CD8-positive, alpha-beta memory T cell (primary cell): ENCODE data around the gene DMAP1. TPM values are rescaled to one million over a fixed set of nuclear protein-coding genes. Genes with fewer than 3 reads are reported as not detected.
A peak's percentile ranks its signal among the peaks of the same experiment; 100 is the strongest.

Source experiments
- CTCF ChIA-PET: fragments of 350-600 bp; sonication (Branson Sonifier 250); formaldehyde crosslinking; loops from one replicate; lab custom pipeline; 2021; ENCODE audit warnings: antibody characterized with exemption; lab: Charles Lee
- POLR2A ChIA-PET: fragments of 350-600 bp; sonication (Branson Sonifier 250); formaldehyde crosslinking; loops from one replicate; lab custom pipeline; 2021; ENCODE audit warnings: antibody characterized with exemption; lab: Charles Lee
- DNase-seq, 5 donors: peaks; one replicate each; pipeline versions ENCODE4 v3.0.0 to v3.0.0-alpha.2; 2020 to 2022; ENCODE audit warnings: mixed read lengths in 1 of 5
- H3K27ac ChIP-seq: one replicate; pipeline ENCODE4 v1.7.0; 2013; ENCODE audit warnings: low read depth, mild to moderate bottlenecking, low read length, moderate library complexity
- H3K27me3 ChIP-seq: 2 replicates; pipeline ENCODE4 v1.7.0; 2013; ENCODE audit warnings: low read length, mild to moderate bottlenecking; ENCODE audit not compliant: insufficient read depth, poor library complexity, severe bottlenecking
- H3K36me3 ChIP-seq: 2 replicates; pipeline ENCODE4 v1.7.0; 2013; ENCODE audit warnings: mild to moderate bottlenecking, low read length, moderate library complexity; ENCODE audit not compliant: insufficient read depth
- H3K4me1 ChIP-seq: 2 replicates; pipeline ENCODE4 v1.7.0; 2013; ENCODE audit warnings: mild to moderate bottlenecking, low read length, moderate library complexity; ENCODE audit not compliant: insufficient read depth
- H3K4me3 ChIP-seq: 2 replicates; pipeline ENCODE4 v1.7.0; 2013; ENCODE audit warnings: mild to moderate bottlenecking, low read length
- H3K9me3 ChIP-seq: 2 replicates; pipeline ENCODE4 v1.7.0; 2013; ENCODE audit warnings: mild to moderate bottlenecking, low read length
- H3K27ac Mint-ChIP-seq, 8 donors: one replicate each; pipeline ENCODE4 v1.8.0; 2020 to 2021; ENCODE audit warnings: mixed read lengths in 8 of 8, mild to moderate bottlenecking in 6 of 8, inconsistent platforms in 3 of 8, moderate library complexity in 3 of 8
- H3K27me3 Mint-ChIP-seq, 2 donors: one replicate each; pipeline ENCODE4 v1.8.0; 2020 to 2021; ENCODE audit warnings: mixed read lengths in 2 of 2, mild to moderate bottlenecking in 1 of 2, moderate library complexity in 1 of 2
- H3K36me3 Mint-ChIP-seq, 3 donors: one replicate each; pipeline ENCODE4 v1.8.0; 2020 to 2021; ENCODE audit warnings: mixed read lengths in 3 of 3, inconsistent platforms in 1 of 3, mild to moderate bottlenecking in 1 of 3
- H3K4me1 Mint-ChIP-seq, 3 donors: one replicate each; pipeline ENCODE4 v1.8.0; 2020 to 2021; ENCODE audit warnings: mixed read lengths in 3 of 3, inconsistent platforms in 1 of 3, mild to moderate bottlenecking in 1 of 3
- H3K4me3 Mint-ChIP-seq, 7 donors: one replicate each; pipeline ENCODE4 v1.8.0; 2020 to 2021; ENCODE audit warnings: mixed read lengths in 7 of 7, mild to moderate bottlenecking in 6 of 7, moderate library complexity in 4 of 7, inconsistent platforms in 2 of 7
- H3K9me3 Mint-ChIP-seq, 5 donors: one replicate each; pipeline ENCODE4 v1.8.0; 2020 to 2022; ENCODE audit warnings: mixed read lengths in 5 of 5, mild to moderate bottlenecking in 3 of 5, moderate library complexity in 2 of 5, inconsistent platforms in 1 of 5
- polyA plus RNA-seq: library from polyadenylated mRNA; unstranded; fragments of 300-500 nt; fragmentation: Illumina TruSeq; gene quantifications from one replicate; pipeline ENCODE4 v1.2.3, GENCODE V29; 2021
- total RNA-seq, 2 experiments: library from RNA; stranded (reverse); gene quantifications; one replicate each; pipeline ENCODE4 v1.2.3, GENCODE V29; 2021

The DMAP1 gene
- total and polyA plus RNA-seq, 3 experiments from 2014 or later, result 35.0 to 45.5 (median 36.1) TPM

GRCh38 chr1:44240802-44241671 lies 27.8 kb downstream of the DMAP1 start:
- Mint-ChIP-seq H3K4me3 (peak overlapping the region in 1 of 7 donors; percentile 49), H3K4me1 (peaks cover 0 to 14% (median 2%) of the 10 kb centered on the region in 3 donors), H3K27me3 (no peaks in the 10 kb centered on the region), H3K9me3 (no peaks in the 10 kb centered on the region), H3K27ac (peak overlapping the region in 2 of 8 donors; percentile 17 to 32), H3K36me3 (peaks cover 0 to 34% (median 3%) of the 10 kb centered on the region in 3 donors)
- Histone ChIP-seq H3K27me3 (no peaks in the 10 kb centered on the region), H3K4me3 (no peak overlapping the region), H3K27ac (no peak overlapping the region), H3K4me1 (peaks cover 5% of the 10 kb centered on the region), H3K9me3 (no peaks in the 10 kb centered on the region), H3K36me3 (no peaks in the 10 kb centered on the region)
- no peak for DNase-seq
- ChIA-PET CTCF (no interaction called here), POLR2A (no interaction called here)

GRCh38 chr1:44242746-44243145 lies 29.5 kb downstream of the DMAP1 start:
- H3K27ac ChIP-seq, result no peak overlapping the region
- Mint-ChIP-seq H3K4me1 (peaks cover 0 to 14% (median 2%) of the 10 kb centered on the region in 3 donors), H3K4me3 (no peak overlapping the region), H3K27ac (no peak overlapping the region), H3K9me3 (no peaks in the 10 kb centered on the region), H3K36me3 (peaks cover 0 to 46% (median 6%) of the 10 kb centered on the region in 3 donors), H3K27me3 (no peaks in the 10 kb centered on the region)
- DNase-seq, result no peak
- H3K4me1 ChIP-seq, result peaks cover 5% of the 10 kb centered on the region
- POLR2A ChIA-PET, result no interaction called here
- H3K4me3 ChIP-seq, result no peak overlapping the region
- H3K36me3 ChIP-seq, result peaks cover 11% of the 10 kb centered on the region
- CTCF ChIA-PET, result no interaction called here
- H3K27me3 ChIP-seq, result no peaks in the 10 kb centered on the region
- H3K9me3 ChIP-seq, result no peaks in the 10 kb centered on the region

- no peaks in the 10 kb centered on the region for H3K27me3 ChIP-seq
- CTCF ChIA-PET, result no interaction called here
- no peaks in the 10 kb centered on the region for H3K9me3 Mint-ChIP-seq
- no peak overlapping the region for H3K27ac ChIP-seq
- no peaks in the 10 kb centered on the region for H3K4me1 ChIP-seq
- no peaks in the 10 kb centered on the region for H3K9me3 ChIP-seq
- H3K36me3 Mint-ChIP-seq, result peaks cover 0 to 56% (median 6%) of the 10 kb centered on the region in 3 donors
- POLR2A ChIA-PET, result no interaction called here
- H3K27ac Mint-ChIP-seq, result peak overlapping the region in 1 of 8 donors; percentile 28
- H3K4me1 Mint-ChIP-seq, result peaks cover 0 to 8% (median 2%) of the 10 kb centered on the region in 3 donors
- no peak overlapping the region for H3K4me3 Mint-ChIP-seq
- H3K4me3 ChIP-seq, result no peak overlapping the region
- H3K36me3 ChIP-seq, result peaks cover 11% of the 10 kb centered on the region
- DNase-seq, result no peak
- no peaks in the 10 kb centered on the region for H3K27me3 Mint-ChIP-seq
These were observed 30.7 kb downstream of the DMAP1 start for GRCh38 chr1:44243782-44244495.

GRCh38 chr1:44244986-44245385 lies 31.7 kb downstream of the DMAP1 start:
- no peak overlapping the region for H3K4me3 Mint-ChIP-seq
- Histone ChIP-seq H3K4me3 (no peak overlapping the region), H3K36me3 (peaks cover 11% of the 10 kb centered on the region), H3K4me1 (no peaks in the 10 kb centered on the region), H3K27me3 (no peaks in the 10 kb centered on the region), H3K9me3 (no peaks in the 10 kb centered on the region), H3K27ac (no peak overlapping the region)
- H3K9me3 Mint-ChIP-seq, result no peaks in the 10 kb centered on the region
- H3K36me3 Mint-ChIP-seq, result peaks cover 0 to 60% (median 6%) of the 10 kb centered on the region in 3 donors
- DNase-seq, result no peak
- H3K27me3 Mint-ChIP-seq, result no peaks in the 10 kb centered on the region
- peaks cover 0 to 4% (median 2%) of the 10 kb centered on the region in 3 donors for H3K4me1 Mint-ChIP-seq
- H3K27ac Mint-ChIP-seq, result no peak overlapping the region
- POLR2A ChIA-PET, result no interaction called here
- CTCF ChIA-PET, result no interaction called here

- ChIA-PET POLR2A (no interaction called here), CTCF (no interaction called here)
- Mint-ChIP-seq H3K4me3 (no peak overlapping the region), H3K36me3 (peaks cover 0 to 57% (median 4%) of the 10 kb centered on the region in 3 donors), H3K9me3 (no peaks in the 10 kb centered on the region), H3K27me3 (no peaks in the 10 kb centered on the region), H3K27ac (no peak overlapping the region), H3K4me1 (peaks cover 0 to 2% (median 0%) of the 10 kb centered on the region in 3 donors)
- H3K27ac ChIP-seq, result no peak overlapping the region
- H3K4me1 ChIP-seq, result no peaks in the 10 kb centered on the region
- peaks cover 11% of the 10 kb centered on the region for H3K36me3 ChIP-seq
- H3K4me3 ChIP-seq, result no peak overlapping the region
- no peaks in the 10 kb centered on the region for H3K9me3 ChIP-seq
- no peaks in the 10 kb centered on the region for H3K27me3 ChIP-seq
- no peak for DNase-seq
These were observed 33.5 kb downstream of the DMAP1 start for GRCh38 chr1:44246806-44247205.

- ChIA-PET CTCF (no interaction called here), POLR2A (no interaction called here)
- no peaks in the 10 kb centered on the region for H3K9me3 Mint-ChIP-seq
- Histone ChIP-seq H3K9me3 (no peaks in the 10 kb centered on the region), H3K4me3 (no peak overlapping the region), H3K27me3 (no peaks in the 10 kb centered on the region), H3K36me3 (peaks cover 11% of the 10 kb centered on the region), H3K4me1 (no peaks in the 10 kb centered on the region), H3K27ac (no peak overlapping the region)
- H3K27ac Mint-ChIP-seq, result no peak overlapping the region
- no peak for DNase-seq
- H3K36me3 Mint-ChIP-seq, result peaks cover 0 to 47% (median 4%) of the 10 kb centered on the region in 3 donors
- peaks cover 0 to under 1% (median 0%) of the 10 kb centered on the region in 3 donors for H3K4me1 Mint-ChIP-seq
- no peaks in the 10 kb centered on the region for H3K27me3 Mint-ChIP-seq
- no peak overlapping the region for H3K4me3 Mint-ChIP-seq
These were observed 36.3 kb downstream of the DMAP1 start for GRCh38 chr1:44249543-44249942.

- Mint-ChIP-seq H3K36me3 (peaks cover 0 to 45% (median 4%) of the 10 kb centered on the region in 3 donors), H3K4me3 (no peak overlapping the region), H3K4me1 (no peaks in the 10 kb centered on the region), H3K27me3 (no peaks in the 10 kb centered on the region), H3K9me3 (no peaks in the 10 kb centered on the region), H3K27ac (no peak overlapping the region)
- no peaks in the 10 kb centered on the region for H3K4me1 ChIP-seq
- no peaks in the 10 kb centered on the region for H3K27me3 ChIP-seq
- H3K9me3 ChIP-seq, result no peaks in the 10 kb centered on the region
- no peak for DNase-seq
- no peak overlapping the region for H3K27ac ChIP-seq
- H3K4me3 ChIP-seq, result no peak overlapping the region
- peaks cover 11% of the 10 kb centered on the region for H3K36me3 ChIP-seq
- ChIA-PET CTCF (no interaction called here), POLR2A (no interaction called here)
These were observed 37.0 kb downstream of the DMAP1 start for GRCh38 chr1:44250068-44250781.
